LNCaP clone FGC (cell line): ENCODE results near the gene LCN1.

ENCODE experiments used
- DNase-seq: peaks from one replicate; pipeline ENCODE4 v3.0.0-alpha.2; 2011; ENCODE audit warnings: low read depth
- H3K4me3 ChIP-seq: 2 replicates; pipeline ENCODE4 v1.5.1; 2011; ENCODE audit warnings: mild to moderate bottlenecking, low read depth, low read length, control low read depth
- CTCF ChIP-seq: IDR thresholded peaks from 2 replicates; pipeline ENCODE4 v1.5.1; 2012; ENCODE audit warnings: mild to moderate bottlenecking; ENCODE audit not compliant: control insufficient read depth, insufficient read depth; ENCODE audit errors: extremely low read depth

Gene LCN1

DNA sequence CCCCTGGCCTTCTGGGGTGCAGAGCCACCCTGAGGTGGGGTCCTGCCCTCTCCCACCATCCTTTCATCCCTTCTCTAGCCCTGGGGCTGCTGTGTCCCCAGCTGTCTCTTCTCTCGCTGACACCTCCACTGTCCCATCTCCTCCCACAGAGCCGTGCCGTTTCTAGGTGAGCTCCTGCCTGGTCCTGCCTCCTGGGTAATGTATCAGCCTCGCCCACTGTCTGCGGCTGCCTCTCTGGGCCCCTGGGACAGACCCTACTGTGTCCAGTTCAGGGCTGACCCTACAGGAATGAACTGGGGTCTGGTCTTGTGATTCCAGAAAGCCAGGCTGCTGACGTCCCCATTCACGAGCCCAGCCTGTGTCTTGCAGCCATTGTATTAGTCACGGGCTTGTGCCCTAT lies 44.4 kb downstream of the LCN1 start:
- no peak overlapping the region for H3K4me3 ChIP-seq
- DNase-seq: no peak
- no peak for TF ChIP-seq CTCF

- no peak for DNase-seq
- TF ChIP-seq CTCF: no peak
- H3K4me3 ChIP-seq: no peak overlapping the region
These were observed 45.3 kb downstream of the LCN1 start for GRCh38 chr9:135566552-135566951.

- no peak overlapping the region for H3K4me3 ChIP-seq
- no peak for DNase-seq
- no peak for TF ChIP-seq CTCF
These were observed 46.1 kb downstream of the LCN1 start for GRCh38 chr9:135567311-135567710.

DNA sequence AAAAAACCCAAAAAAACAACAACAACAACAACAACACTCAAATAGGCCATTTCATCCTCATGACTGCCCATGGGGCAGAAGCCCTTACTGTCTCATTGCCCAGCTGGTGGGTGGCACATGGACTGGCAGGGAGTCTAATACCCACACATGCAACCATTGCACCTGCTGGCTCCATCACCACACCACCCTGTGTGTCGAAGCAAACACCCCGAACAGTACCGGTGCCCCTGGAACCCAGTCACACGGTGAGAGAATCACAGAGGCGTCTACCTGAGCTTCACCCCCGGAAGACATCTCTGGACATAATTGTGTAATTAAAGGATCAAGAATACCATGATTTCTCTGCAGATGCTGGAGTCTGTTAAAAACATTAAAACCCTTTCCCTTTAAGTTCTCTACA lies 46.8 kb downstream of the LCN1 start:
- no peak for TF ChIP-seq CTCF
- no peak for DNase-seq
- H3K4me3 ChIP-seq: no peak overlapping the region

DNA sequence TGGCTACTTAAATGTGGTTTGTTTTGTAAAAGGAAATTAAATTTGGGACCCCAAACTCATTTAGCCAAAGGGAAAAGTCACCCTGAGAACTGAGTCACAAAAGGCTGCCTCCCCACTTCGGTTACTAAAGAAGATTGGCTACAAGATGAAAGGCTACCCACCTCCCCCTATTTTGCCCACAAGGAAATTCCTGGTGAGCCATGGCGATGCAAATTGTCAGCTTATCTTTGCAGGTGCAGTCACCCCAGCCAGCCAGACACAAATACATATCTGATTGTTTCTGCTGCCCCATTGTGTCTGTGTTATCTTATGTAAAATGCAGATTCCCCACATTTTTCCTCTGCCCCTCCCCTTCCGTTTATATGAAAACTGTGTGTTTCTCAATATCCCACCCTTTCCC lies 49.2 kb downstream of the LCN1 start:
- DNase-seq: no peak
- H3K4me3 ChIP-seq: no peak overlapping the region
- TF ChIP-seq CTCF: no peak

GRCh38 chr9:135572233-135572632 lies 51.0 kb downstream of the LCN1 start:
- no peak for TF ChIP-seq CTCF
- DNase-seq: no peak
- H3K4me3 ChIP-seq: no peak overlapping the region

GRCh38 chr9:135573124-135573523 lies 51.9 kb downstream of the LCN1 start:
- TF ChIP-seq CTCF: no peak
- no peak for DNase-seq
- no peak overlapping the region for H3K4me3 ChIP-seq
